CD4-positive, alpha-beta T cell treated with Interferon alpha-2 for 1 hour (primary cell): ENCODE measurements around the gene POMC.
"Not testable (repeated sequence)": the region's sequence is repeated elsewhere in the genome, so short reads cannot be mapped to it uniquely, and the experiment has no call there.

Experiments used
- DNase-seq, 2 donors: peaks; one replicate each; pipeline ENCODE4 v3.0.0-alpha.2; 2020 to 2022

POMC gene

GRCh38 chr2:25168256-25169072 lies at the start of gene POMC:
POMC (minus strand) TSS chr2:25168580; CDS start chr2:25164772, 3,808 bp downstream.
- peak; percentile 8 to 27 for DNase-seq

GRCh38 chr2:25218100-25218499 lies 49.7 kb upstream of the POMC start:
- no peak for DNase-seq

- DNase-seq: peak; percentile 87 to 92
Measured at GRCh38 chr2:25215948-25216679, 47.7 kb upstream of the POMC start.

- DNase-seq: no peak
Measured at GRCh38 chr2:25215232-25215631, 46.9 kb upstream of the POMC start.

GRCh38 chr2:25213229-25213628 lies 44.8 kb upstream of the POMC start:
- no peak for DNase-seq

- not testable (repeated sequence) for DNase-seq
Measured at GRCh38 chr2:25210923-25211322, 42.5 kb upstream of the POMC start.

GRCh38 chr2:25207078-25207545 lies 38.7 kb upstream of the POMC start:
- DNase-seq: peak in 1 of 2 donors; percentile 45

- DNase-seq: peak in 1 of 2 donors; percentile 39
Measured at GRCh38 chr2:25204190-25204838, 35.9 kb upstream of the POMC start.

- DNase-seq: no peak
Measured at GRCh38 chr2:25202275-25202674, 33.9 kb upstream of the POMC start.

- DNase-seq: no peak
Measured at GRCh38 chr2:25201794-25202193, 33.4 kb upstream of the POMC start.

GRCh38 chr2:25201265-25201664 lies 32.9 kb upstream of the POMC start:
- DNase-seq: no peak

- no peak for DNase-seq
Measured at GRCh38 chr2:25198576-25198975, 30.2 kb upstream of the POMC start.

GRCh38 chr2:25198209-25198525 lies 29.8 kb upstream of the POMC start:
- DNase-seq: no peak

- DNase-seq: no peak
Measured at GRCh38 chr2:25197336-25198208, 29.2 kb upstream of the POMC start.

GRCh38 chr2:25194576-25195122 lies 26.3 kb upstream of the POMC start:
- DNase-seq: no peak

- no peak for DNase-seq
Measured at GRCh38 chr2:25190536-25190935, 22.2 kb upstream of the POMC start.

GRCh38 chr2:25188405-25188804 lies 20.0 kb upstream of the POMC start:
- no peak for DNase-seq

GRCh38 chr2:25187729-25188350 lies 19.5 kb upstream of the POMC start:
- DNase-seq: no peak

GRCh38 chr2:25184254-25184653 lies 15.9 kb upstream of the POMC start:
- no peak for DNase-seq

GRCh38 chr2:25178976-25179375 lies 10.6 kb upstream of the POMC start:
- DNase-seq: no peak

- DNase-seq: no peak
Measured at GRCh38 chr2:25177211-25177611, 8.8 kb upstream of the POMC start.
